Measurements from ENCODE around the gene SLC25A25.

The SLC25A25 gene

DNA sequence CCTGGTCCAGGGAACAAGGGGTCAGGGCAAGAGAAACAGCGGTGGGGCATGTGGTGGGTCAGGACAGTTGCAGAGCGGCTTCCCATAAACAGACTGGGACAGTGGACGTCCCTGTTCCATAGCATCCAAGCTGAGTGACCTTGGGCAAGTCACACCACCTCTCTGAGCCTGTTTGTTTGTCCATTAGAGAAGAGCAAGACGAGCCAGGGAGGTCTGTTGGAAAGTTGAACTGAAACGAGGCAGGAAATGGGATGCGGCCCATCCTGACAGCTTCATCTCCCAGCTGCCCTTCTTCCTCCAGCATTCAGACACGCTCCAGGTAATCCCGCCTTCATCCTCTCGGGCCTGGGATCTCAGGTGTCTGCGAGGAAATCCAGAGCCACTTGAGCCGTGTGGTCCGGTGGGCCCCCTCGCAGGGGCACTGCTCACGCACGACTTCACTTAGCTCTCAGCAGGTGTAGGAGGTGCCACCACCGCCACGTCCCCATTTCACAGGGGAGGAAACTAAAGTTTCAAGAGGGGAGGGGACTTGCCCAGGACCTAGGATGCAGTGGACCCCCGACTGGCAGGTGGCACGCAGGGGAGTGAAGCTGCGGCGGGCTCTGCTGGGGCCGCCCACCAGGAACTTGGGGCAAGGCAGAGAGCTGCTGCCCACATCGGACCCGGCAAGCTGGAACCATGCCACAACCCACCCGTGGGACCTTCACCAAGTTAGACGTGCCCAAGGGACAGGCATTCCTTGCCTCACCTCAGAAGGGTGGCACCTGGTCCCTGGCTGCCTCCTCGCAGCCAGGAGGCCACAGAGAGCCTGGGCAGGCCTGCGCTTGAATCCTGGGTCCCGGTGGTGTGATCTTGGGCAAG is 46.5 kb downstream of the SLC25A25 start:
- no peak for DNase-seq

DNA sequence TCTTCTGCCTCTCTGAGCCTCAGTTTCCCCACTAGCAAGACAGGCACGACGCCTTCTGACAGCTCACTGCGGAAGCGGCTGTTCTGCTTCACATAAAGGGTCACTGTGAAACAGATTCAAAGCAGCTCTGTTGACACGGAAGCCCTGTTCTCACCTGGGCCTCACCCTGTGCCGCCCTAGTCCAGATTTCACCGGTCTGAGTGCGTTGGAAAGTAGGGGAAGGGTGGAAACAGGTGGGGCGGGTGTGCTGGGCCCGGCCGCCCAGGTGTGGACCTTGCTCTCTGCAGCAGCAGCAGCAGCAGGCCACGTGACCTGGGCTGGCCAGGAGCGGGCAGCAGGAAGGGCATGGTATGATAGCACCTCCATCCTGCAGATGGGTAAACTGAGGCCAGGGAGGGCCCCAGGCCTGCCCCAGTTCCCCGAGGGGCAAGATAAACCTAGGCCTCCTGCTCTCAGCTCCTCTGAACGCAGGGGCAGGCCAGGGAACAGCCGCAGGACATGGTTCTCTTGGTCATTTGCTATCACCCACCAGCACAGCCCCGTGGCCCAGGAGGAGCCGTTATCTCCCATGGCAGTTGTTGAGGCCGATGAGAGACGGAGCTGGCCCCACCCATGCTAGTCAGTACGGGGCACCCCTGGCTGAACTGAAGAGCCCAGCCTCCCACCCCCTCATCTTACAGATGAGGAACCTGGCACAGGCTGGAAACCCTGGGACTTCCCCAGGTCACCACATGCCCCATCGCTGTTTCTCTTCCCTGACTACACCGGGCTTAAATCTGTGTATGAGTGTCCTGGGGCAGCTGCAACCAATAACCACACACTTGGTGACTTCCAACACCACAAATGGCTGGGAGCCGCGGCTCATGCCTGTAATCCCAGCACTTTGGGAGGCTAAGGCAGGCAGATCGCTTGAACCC is 47.4 kb downstream of the SLC25A25 start:
- no peak for DNase-seq

DNA sequence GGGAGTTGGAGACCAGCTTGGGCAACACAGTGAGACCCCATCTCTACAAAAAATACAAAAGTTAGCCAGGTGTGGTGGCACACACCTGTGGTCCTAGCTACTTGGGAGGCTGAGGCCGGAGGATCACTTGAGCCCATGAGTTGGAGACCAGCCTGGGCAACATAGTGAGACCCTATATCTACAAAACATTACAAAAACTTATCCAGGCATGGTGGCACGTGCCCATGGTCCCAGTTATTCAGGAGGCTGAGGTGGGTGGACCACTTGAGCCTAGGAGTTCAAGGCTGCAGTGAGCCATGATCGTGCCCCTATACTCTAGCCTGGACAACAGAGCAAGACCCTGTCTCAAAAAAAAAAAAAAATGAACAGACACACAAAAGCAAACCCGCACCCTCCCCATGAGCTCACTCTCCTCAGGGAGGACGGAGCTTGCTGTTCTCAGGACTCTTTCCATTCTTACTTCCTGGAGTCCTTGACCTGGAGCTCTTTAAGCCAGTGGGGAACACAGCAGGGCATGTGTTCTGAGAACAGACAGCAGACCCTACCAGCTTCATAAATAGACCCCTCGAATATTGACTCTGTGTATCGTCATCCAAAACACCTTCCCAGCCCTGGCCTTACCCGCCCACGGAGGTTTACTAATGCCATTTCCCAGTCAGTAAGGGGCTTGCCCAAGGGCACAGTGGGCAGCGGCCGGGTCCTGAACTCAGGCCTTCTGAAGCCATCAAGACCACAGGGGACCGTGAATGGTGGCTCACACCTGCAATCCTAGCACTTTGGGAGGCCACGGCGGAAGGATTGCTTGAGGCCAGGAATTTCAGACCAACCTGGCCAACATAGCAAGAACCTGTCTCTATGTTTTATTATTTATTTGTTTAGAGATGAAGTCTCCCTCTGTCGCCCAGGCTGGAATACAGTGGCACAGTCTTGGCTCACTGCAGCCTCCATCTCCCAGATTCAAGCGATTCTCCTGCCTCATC is 48.4 kb downstream of the SLC25A25 start:
- DNase-seq: no peak

DNA sequence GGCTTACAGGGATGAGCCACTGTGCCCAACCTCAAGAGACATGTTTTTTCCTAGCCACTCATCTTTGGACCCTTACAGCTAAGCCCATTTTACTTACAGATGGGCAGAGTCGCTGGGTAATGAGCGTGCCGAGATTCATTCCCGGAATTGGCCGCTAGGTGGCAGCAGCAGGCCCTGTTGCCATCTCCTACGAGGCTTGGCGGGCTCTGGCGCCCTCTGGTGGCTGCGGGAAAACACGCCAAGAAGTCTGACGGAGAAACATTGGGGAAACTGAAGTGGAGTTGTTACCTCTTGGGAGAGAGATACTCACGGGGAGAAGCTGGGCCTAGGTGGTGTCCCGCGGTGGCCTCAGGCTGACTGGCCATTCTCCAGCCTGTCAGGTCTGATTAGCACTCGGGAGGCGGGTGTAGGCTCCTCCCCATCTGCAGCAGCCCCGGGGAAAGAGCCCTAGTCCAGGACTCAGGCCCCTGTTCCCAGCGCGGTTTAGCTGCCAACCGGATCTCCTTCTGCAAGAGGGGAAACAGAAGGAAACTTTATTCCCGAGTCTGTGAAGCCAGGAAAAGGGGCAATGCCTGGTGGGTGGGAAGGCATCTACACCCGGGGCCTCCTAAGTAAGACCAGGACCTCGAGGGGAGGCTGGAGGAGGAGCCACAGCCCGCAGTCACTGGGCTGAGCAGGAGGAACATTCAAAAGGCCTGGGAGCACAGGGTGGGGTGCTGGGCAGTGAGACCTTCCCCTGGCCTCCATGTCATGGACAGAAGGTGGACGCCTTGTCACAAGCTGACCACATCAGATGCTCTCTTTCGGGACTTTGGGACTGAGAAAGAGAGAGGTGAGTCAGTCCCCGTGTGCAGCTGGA is 49.8 kb downstream of the SLC25A25 start:
- DNase-seq: peak; percentile 36

DNA sequence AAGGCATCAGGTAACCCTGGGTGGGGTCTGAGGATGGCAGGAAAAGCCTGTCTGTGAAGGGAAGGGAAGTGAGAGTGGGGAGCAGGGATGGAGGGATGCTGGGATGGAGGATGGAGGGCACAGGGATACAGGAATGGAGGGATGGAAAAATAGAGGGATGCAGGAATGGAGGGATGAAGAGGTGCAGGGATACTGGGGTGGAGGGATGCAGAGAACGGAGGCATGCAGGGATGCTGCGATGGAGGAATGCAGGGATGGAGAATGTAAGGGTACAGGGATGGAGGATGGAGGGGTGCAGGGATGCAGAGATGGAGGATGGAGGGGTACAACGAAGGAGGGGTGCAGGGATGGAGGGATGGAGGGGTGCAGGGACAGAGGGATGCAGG is 50.4 kb downstream of the SLC25A25 start:
- DNase-seq: no peak

DNA sequence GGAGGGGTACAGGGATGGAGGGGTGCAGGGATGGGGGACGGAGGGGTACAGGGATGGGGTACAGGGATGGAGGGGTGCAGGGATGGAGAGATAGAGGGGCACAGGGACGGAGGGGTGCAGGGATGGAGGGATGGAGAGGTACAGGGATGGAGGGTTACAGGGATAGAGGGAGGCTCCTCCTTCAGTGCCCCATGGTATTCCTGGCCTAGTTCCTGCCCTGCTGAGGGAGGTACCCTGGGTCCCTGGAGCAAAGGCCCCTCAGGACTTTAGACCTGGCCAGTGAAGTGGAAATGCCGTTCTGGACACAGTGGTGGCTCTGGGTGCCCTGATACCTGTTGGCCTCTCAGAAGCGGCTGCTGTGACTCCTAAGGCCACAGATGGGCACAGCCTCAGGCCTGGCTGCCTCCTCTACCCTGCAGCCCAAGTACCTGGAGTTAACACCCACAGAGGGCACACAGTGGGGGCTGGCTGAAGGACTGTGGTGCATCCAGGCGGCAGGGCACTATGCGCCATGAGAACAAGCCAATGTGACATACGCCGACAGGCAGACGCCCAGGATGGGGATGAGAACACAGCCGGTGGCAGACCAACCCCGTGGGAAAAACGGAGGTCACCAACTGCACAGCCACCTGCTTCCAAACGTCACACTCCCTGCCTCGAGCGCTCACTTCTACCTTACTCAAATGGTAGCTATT is 51.1 kb downstream of the SLC25A25 start:
- DNase-seq: no peak

DNA sequence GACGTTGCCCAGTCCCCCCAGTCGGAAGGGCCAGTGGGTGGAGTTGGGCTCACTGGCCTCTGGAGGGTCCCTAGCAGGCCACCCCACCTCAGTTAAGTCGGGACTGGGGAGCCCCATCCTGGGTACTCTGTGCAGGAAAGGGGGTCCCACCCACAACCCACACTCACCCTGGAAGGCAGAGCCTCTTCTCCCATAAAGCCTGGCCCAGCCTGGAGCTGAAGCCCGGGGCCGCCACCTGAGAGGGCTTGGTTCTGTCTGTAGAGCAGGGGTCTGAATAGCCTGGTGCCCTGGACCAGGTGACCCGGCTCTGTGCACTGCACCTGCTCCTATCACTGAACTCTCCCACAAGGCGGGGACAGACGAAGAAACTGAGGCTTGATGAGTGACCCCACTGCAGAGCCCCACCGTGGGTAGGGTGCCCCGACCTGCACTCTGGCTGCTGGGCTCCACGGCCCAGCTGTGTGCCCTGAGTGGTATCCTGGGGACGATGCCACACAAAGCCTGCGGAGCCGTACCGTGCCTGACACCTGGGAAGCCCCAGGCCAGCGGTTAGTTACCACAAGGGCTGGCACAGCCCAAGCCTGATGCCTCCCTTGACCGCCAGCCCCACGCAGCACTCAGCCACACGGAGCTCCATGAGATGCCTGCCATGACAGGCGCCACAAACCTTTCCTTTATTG is 52.2 kb downstream of the SLC25A25 start:
- no peak for DNase-seq

DNA sequence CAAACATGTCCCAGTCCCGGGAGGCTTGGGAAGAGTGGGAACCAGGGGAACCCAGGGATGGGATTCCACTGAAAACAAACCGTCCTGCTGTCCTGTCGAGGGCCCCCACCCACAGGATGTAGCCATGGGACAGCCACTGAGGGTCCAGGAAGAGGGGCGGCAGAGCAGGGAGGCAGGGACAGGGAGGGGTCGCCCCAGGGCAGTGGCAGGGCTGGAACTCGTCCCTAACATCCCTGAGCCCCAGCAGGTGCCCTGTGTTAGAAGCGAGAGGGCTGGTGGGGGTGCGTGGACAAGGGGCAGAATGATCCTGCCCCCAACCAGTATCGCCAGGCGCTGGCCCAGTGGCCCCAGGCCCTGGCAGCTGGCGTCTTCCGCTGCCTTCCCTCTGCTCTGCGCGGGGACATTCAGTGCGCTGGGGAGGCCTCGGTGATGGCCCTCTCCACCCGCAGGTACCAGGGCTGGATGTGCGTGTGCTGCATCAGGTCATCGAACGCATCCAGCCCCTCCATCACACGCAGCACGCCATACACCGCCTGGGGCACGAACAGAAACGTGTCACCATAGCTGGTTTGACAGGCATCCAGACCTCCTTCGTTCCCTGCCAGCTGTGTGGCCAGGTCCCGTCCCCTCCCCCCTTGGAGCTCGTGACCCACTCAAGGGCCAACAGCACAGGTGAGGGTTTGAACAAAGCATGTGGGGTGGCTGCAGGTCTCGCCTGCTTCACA is 52.9 kb downstream of the SLC25A25 start:
- no peak for DNase-seq

DNA sequence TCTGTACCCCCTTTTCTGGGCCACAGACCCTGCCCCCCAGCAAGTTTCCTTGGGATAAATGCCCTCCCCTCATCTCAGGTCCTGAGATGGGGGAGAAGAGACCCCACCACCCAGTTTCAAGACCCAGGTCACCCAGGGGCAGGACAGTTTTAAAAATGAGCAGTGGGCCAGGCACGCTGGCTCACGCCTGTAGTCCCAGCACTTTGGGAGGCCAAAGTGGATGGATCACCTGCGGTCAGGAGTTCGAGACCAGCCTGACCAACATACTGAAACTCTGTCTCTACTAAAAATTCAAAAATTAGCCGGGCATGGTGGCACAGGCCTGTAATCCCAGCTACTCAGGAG is 53.4 kb downstream of the SLC25A25 start:
- DNase-seq: no peak

DNA sequence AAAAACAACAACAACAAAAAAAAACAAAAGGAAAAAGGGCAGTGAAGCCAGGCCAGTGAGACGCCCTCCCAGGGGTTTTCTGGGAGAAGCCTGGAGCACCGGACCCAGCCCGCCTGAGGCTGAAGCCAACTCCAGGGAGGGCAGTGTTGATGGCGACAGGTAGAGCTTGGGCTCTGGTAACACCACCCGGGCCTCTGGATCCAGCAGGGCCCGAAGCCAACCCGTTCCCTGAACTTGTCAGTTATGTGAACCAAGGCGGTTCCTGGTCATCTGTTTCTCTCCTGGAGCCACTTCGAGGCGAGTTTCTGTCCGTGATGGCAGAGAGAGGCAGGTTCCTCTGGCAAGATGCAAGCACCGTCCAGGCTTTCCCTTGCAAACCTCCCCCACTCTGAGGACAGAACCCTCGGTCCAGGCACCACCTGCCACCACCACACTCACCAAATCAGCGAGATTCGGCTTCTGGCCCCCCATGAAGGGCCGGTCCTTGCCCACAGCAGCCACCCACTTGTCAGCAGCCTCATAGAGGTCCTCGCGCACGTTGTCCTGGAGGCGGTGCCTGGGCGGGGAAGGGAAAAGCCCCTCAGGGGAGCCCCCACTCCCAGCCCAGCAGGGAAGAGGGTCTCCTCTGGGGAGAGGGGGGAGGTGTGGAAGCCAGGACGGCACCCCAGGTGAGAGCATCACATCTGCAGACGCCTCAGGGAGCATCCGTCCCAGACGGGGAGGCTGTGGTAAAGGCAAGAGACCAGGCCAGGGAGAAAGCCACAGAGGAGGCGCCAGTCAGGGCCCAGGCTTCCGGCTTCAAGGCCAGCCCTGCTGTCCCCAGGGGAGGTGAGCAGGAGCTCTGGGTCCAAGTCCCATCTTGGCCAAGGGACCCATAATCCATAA is 54.1 kb downstream of the SLC25A25 start:
- DNase-seq: no peak

DNA sequence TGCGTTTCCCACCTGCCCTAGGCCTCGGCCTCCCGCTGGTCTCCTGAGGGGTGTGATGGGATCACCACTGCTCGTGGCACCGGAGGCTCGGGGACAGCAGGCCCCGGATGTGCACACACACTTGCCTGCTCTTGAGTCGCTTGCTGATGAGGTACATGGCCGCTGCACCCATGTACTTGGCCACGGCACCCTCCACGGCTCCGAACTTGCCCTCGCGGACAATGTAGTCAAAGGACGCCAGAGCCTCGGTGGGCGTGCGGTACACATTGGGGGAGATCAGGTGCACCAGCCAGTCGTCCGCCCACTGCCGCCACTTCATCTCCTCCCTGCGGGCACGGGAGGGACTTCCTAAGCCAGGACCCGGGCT is 54.8 kb downstream of the SLC25A25 start:
- no peak for DNase-seq

DNA sequence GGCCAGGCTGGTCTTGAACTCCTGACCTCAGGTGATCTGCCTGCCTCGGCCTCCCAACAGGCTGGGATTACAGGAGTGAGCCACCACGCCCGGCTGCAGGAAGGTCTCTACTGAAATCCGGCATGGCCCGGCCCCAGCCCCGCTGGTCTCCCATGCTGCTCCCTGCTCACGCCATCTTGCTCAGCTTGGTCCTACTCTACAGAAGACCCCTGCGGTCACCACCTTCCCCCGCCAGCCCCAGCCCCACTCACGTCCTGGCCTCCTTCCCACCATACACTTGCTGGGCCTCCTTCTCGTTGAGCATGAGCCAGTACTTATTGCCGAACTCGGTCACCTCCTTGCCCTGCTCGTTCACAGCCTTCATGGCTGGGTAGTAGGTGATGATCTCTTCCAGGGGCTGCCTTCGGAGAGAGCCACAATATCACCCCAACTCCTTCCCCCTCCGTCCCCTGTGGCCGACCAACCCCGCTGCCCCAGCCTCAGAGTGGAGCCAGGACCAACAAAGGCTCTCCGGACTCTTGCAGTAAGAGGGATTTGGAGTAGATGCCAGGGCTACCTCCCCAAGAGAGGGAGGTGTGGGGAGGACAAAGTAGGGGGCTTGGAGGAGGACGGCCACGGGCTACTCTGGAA is 55.5 kb downstream of the SLC25A25 start:
- DNase-seq: no peak

DNA sequence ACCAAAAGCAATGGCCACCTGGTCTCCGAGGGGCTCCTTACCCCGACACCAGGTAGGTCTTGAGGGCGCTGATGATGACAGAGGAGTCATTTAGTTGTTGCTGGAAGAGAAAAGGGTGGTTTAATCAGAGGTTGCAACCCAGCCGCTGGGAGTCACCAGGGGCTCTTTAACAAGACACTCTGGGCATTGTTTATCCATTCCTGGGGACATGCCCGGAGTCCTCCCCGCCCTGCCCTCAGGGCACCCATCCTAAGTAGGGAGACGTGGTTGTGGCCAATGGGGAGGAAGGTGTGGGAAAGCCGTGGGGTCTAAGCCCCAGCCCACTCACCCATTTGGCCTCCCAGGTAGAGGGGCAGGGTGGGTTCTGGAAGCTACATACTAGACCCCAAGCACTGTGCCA is 56.4 kb downstream of the SLC25A25 start:
- no peak for DNase-seq

DNA sequence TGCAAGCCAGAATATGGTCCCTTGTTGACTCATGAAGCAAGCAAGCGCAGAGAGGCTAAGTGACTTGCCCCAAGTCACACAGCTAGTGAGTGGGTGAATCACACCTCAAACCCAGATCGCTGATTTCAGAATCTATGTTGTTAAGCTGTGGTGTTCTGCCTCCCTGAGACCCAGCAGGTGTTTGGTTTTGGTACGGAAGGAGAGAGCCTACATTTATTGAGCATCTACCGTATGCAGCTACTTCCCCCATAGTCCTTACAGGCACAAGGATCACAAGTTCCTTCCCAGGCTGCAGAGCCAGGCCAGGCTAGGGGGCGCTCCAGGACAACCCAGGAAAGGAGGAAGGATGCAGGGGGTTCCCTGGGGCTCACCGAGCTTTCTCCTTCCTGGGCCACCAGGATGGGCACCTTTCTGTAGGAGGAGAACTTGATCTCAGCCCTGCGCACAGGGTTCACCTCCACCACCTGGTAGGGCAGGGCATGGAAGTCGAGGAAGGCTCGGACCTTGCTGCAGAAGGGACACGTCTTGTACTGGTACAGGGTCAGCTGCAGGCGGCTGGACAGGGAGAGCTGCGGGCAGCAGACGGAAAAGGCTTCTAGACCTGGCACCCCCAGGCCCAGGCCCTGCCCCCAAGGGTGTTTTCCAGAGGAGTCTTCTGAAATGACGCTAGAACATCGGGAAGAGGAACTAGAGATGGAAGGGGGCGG is 57.0 kb downstream of the SLC25A25 start:
- peak; percentile 28 for DNase-seq

DNA sequence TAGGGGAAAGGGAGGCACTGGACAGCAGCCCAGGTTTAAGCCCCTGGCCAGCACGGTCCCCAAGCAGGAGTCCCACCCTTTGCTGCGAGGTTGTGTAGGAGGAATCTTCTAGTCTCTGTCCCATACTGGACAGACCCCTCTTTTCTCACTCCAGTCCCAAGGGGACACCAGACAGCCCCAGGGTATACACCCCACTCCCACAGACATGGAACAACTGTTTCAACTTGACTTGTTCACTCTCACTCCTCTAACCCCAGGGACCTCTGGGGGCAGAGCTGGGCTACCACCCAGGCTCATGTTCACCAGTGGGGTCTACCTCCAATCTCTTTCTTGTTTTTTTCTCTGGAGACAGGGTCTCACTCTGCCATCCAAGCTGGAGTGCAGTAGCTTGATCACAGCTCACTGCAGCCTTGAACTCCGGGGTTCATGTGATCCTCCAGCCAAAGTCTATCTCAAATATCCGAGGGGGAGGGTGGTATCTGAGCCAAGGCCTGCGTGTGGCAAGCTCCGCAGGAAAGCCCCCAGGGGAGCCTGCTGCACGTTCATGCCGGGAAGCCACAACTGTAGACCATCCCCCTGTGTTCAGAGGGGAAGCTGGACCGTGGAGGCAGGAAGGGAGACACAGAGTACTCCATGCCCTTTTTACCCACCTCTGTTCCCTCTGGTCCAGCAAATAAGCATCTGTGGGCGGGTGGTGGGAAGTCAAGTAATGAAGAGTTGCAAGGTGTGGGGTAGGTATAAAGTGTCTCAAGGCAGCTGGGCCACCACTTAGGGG is 57.7 kb downstream of the SLC25A25 start:
- no peak for DNase-seq

DNA sequence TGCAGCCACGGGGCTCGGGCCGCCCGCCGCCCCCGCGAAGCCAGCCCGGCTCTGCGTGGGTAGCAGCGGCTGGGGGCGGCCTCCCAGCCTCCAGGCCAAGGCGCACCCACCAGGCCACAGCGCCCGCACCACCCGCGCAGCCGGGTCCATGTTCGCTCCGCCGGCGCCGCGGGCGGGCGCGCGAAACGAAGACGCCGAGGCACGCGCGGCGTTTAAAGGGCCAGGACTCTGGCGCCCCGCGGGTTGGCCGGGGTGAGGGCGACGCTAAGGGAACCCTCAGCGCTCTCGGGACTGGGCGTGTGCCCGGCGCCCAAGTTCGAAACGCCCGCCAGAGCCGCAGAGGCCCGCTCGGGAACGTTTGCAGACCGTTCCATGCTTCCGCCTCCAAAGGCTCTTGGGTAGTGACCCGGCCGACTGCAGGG is 59.5 kb downstream of the SLC25A25 start, which contains the start of gene PTGES2:
TSS of gene PTGES2 (minus strand) at position 162 of the 422 bp plus-strand sequence. CDS start at position 150, 12 bp downstream.
- DNase-seq: peak; percentile 32

Data from GF-D8 (cell line).